GM12878 (cell line): Measurements from ENCODE around the gene TPRG1. TPM values are rescaled to one million over a fixed set of nuclear protein-coding genes. Genes with fewer than 3 reads are reported as not detected.

ENCODE experiments used
- ATAC-seq: fragments of 200-7000 bp; cut with Tn5 transposase; 3 replicates; pipeline ENCODE4 v1.9.1; 2020; ENCODE audit warnings: mild to moderate bottlenecking, moderate library complexity
- BruUV-seq: library from RNA; stranded (reverse); fragments of 400-500 nt; replicated peaks from 2 replicates; lab custom pipeline; 2021; lab: Mats Ljungman, UMichigan
- CTCF ChIA-PET: fragments of 300-600 bp; sonication (Branson Sonifier 250); formaldehyde crosslinking; extraction: SDS; loops from one replicate; lab custom pipeline; 2021; ENCODE audit warnings: inconsistent platforms; lab: Yijun Ruan, JAX
- POLR2A ChIA-PET: fragments of 350-600 bp; formaldehyde crosslinking; extraction: SDS; loops from one replicate; lab custom pipeline; 2021; ENCODE audit warnings: inconsistent platforms; lab: Charles Lee
- RAD21 ChIA-PET: fragments of 300-600 bp; sonication (Branson Sonifier 250); formaldehyde crosslinking; loops from one replicate; lab custom pipeline; 2023; ENCODE audit warnings: antibody characterized with exemption; ENCODE audit not compliant: unreplicated experiment; lab: Charles Lee
- SMC1A ChIA-PET: fragments of 300-600 bp; sonication (Branson Sonifier 250); formaldehyde crosslinking; loops from one replicate; lab custom pipeline; 2023; ENCODE audit not compliant: unreplicated experiment, uncharacterized antibody; lab: Charles Lee
- DNase-seq: peaks from one replicate; pipeline ENCODE4 v3.0.0-alpha.2; 2011; ENCODE audit warnings: low read depth, low spot score
- FAIRE-seq: peaks from 3 replicates; lab custom pipeline; 2011; peaks lifted over from hg19 to GRCh38; lab: Jason Lieb, UNC
- H2AFZ ChIP-seq: 2 replicates; pipeline ENCODE4 v1.6.0; 2011; ENCODE audit warnings: low read depth, low read length, control low read depth; ENCODE audit not compliant: control insufficient read depth
- H3K27ac ChIP-seq: 2 replicates; pipeline ENCODE4 v1.5.1; 2011; ENCODE audit warnings: control low read depth; ENCODE audit not compliant: control insufficient read depth, insufficient read depth
- H3K27me3 ChIP-seq, 2 experiments: replicated peaks in 1 of 2; 2 replicates each; pipeline versions ENCODE4 v1.6.0 to v1.6.1; 2011; ENCODE audit warnings: low read length in 1 of 2; ENCODE audit not compliant: control insufficient read depth in 2 of 2, insufficient read depth in 2 of 2
- H3K36me3 ChIP-seq, 2 experiments: 2 replicates each; pipeline ENCODE4 v1.5.1; 2011; ENCODE audit warnings: low read length in 1 of 2; ENCODE audit not compliant: control insufficient read depth in 2 of 2, insufficient read depth in 2 of 2
- H3K4me1 ChIP-seq: 2 replicates; pipeline ENCODE4 v1.6.1; 2011; ENCODE audit warnings: mild to moderate bottlenecking, low read length, moderate library complexity, mixed read lengths; ENCODE audit not compliant: control insufficient read depth, insufficient read depth
- H3K4me2 ChIP-seq: 2 replicates; pipeline ENCODE4 v1.6.0; 2011; ENCODE audit warnings: control low read depth; ENCODE audit not compliant: control insufficient read depth, insufficient read depth
- H3K4me3 ChIP-seq: fragments of 200-600 bp; sonication (generic); 2 replicates; pipeline ENCODE4 v1.5.1; 2016
- H3K79me2 ChIP-seq: 2 replicates; pipeline ENCODE4 v1.6.0; 2011; ENCODE audit warnings: low read length; ENCODE audit not compliant: control insufficient read depth, insufficient read depth
- H3K9ac ChIP-seq: 2 replicates; pipeline ENCODE4 v1.8.0; 2011; ENCODE audit warnings: low read length, control low read depth, mixed read lengths; ENCODE audit not compliant: control insufficient read depth, insufficient read depth
- H3K9me3 ChIP-seq: replicated peaks from 3 replicates; pipeline ENCODE4 v1.5.1; 2011; ENCODE audit warnings: mild to moderate bottlenecking, low read length; ENCODE audit not compliant: control insufficient read depth, insufficient read depth
- H4K20me1 ChIP-seq: 2 replicates; pipeline ENCODE4 v1.6.0; 2011; ENCODE audit not compliant: control insufficient read depth, insufficient read depth
- KDM1A ChIP-seq: fragments of 200-600 bp; sonication (generic); IDR thresholded peaks from 2 replicates; pipeline ENCODE4 v1.6.1; 2016; ENCODE audit warnings: borderline replicate concordance
- LARP7 ChIP-seq: fragments of 450-650 bp; IDR thresholded peaks from 2 replicates; pipeline ENCODE4 v1.6.1; 2017; ENCODE audit warnings: mild to moderate bottlenecking
- PAX5 ChIP-seq: IDR thresholded peaks from 2 replicates; pipeline ENCODE4 v1.6.1; 2011; ENCODE audit warnings: low read depth, low read length, borderline replicate concordance
- SIN3A ChIP-seq: IDR thresholded peaks from 2 replicates; pipeline ENCODE4 v1.6.1; 2012; ENCODE audit warnings: low read depth, low read length, improper control_type of control experiment
- WRNIP1 ChIP-seq: IDR thresholded peaks from 2 replicates; pipeline ENCODE4 v1.6.1; 2011; ENCODE audit warnings: low read depth, low read length, improper control_type of control experiment, borderline replicate concordance
- YBX1 ChIP-seq: fragments of 450-650 bp; IDR thresholded peaks from 2 replicates; pipeline ENCODE4 v1.6.1; 2016; ENCODE audit warnings: antibody characterized with exemption
- WGBS: methylation state at CpG from one replicate; pipeline ENCODE4 v1.1.6; 2016; ENCODE audit warnings: low lambda C conversion rate; ENCODE audit not compliant: insufficient replicate concordance, insufficient coverage; ENCODE audit errors: missing lambda C conversion rate; 5-methylcytosine and 5-hydroxymethylcytosine counted together
- in situ Hi-C: fragments of 300-500 bp; cut with MboI; formaldehyde crosslinking; loops from 9 replicates; pipeline ENCODE4 v1.14.3; 2018; ENCODE audit warnings: mixed read lengths
- intact Hi-C: fragments of 100-400 bp; cut with micrococcal nuclease; formaldehyde crosslinking; loops from one replicate; pipeline ENCODE4 v1.14.2; 2022; ENCODE audit not compliant: unreplicated experiment
- polyA plus RNA-seq, 11 experiments: library from polyadenylated mRNA; depleted of rRNA in 4 of 11; unstranded in 6 of 11; stranded (reverse) in 5 of 11; fragments of >200 nt; fragmentation: Nextera tagmentation in 4 of 11; fragmentation: Illumina TruSeq in 1 of 11; extraction: Ambion mirVana in 4 of 11; extraction: Trizol in 1 of 11; gene quantifications; 1 replicate in 1 of 11; 2 replicates in 10 of 11; pipeline versions ENCODE4 v1.2.1 to v1.2.3, GENCODE V29; 2011 to 2016; ENCODE audit warnings: inconsistent platforms in 2 of 11, missing spikeins in 2 of 11, low read depth in 1 of 11
- total RNA-seq, 4 experiments: library from RNA; depleted of rRNA in 3 of 4; stranded (reverse); fragments of >200 nt in 3 of 4; fragmentation: Illumina TruSeq in 1 of 4; extraction: Trizol in 1 of 4; gene quantifications; 2 replicates each; pipeline versions ENCODE4 v1.2.1 to v1.2.3, GENCODE V29; 2013 to 2021
- TF ChIP-seq, protein P1 (sequence below): fragments of 150-350 bp; IDR thresholded peaks from 2 replicates; pipeline ENCODE4 v1.6.1; 2014; ENCODE audit warnings: mild to moderate bottlenecking, low read depth, low read length
- TF ChIP-seq, protein P2 (sequence below): IDR thresholded peaks from 2 replicates; pipeline ENCODE4 v1.6.1; 2012; ENCODE audit warnings: low read depth, low read length, improper control_type of control experiment
- TF ChIP-seq, protein P3 (sequence below): fragments of 450-650 bp; IDR thresholded peaks from 2 replicates; pipeline ENCODE4 v1.6.1; 2016; ENCODE audit warnings: mild to moderate bottlenecking
- TF ChIP-seq, protein P4 (sequence below): fragments of 150-350 bp; IDR thresholded peaks from 2 replicates; pipeline ENCODE4 v1.6.1; 2016; ENCODE audit warnings: low read depth, low read length
- TF ChIP-seq, protein P5 (sequence below): IDR thresholded peaks from 2 replicates; pipeline ENCODE4 v1.6.1; 2012; ENCODE audit warnings: low read depth, low read length, improper control_type of control experiment

TPRG1 gene
- total and polyA plus RNA-seq, 10 of the 15 experiments (the other 5 are each of a cell fraction or from before 2014, with no cell fraction given): 0.26 to 30.7 (median 3.6) TPM

DNA sequence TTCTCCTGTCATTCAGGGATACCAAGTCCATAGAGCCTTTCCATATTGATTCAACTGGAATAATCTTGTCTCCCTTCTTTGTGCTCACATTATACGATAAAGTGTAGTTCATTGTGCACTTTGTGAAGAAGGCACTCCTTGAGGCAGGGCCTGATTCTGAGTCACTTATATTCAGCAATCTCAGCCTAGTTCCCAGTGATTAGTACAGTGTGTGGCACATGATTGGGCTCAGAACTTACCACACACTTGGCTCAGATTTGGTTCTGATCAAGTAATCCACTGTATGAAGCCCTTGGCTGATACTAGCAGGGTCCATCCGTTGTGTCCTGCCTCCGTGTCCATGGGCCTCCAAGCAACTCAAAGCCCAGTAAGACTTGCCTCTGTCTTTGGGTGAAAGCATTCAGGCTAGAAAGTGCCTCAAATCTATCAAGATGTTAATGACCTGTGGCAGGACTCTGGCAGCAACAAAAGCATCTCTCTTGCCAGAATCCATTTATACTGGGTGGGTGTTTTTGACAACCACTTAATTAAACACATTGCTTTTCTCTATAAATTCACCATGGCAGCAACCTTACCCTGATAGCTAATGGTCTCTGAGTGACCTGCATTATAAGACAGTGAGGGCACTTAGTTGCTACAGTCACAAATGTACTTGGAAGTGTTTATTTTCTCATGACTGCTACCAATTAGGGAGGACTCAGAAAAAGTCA is 51.3 kb downstream of the TPRG1 start:
- DNase-seq (no peak), ATAC-seq (no peak), FAIRE-seq (peak; percentile 64)
- TF ChIP-seq, protein P1, sequence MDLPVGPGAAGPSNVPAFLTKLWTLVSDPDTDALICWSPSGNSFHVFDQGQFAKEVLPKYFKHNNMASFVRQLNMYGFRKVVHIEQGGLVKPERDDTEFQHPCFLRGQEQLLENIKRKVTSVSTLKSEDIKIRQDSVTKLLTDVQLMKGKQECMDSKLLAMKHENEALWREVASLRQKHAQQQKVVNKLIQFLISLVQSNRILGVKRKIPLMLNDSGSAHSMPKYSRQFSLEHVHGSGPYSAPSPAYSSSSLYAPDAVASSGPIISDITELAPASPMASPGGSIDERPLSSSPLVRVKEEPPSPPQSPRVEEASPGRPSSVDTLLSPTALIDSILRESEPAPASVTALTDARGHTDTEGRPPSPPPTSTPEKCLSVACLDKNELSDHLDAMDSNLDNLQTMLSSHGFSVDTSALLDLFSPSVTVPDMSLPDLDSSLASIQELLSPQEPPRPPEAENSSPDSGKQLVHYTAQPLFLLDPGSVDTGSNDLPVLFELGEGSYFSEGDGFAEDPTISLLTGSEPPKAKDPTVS: no peak
- TF ChIP-seq, protein P2, sequence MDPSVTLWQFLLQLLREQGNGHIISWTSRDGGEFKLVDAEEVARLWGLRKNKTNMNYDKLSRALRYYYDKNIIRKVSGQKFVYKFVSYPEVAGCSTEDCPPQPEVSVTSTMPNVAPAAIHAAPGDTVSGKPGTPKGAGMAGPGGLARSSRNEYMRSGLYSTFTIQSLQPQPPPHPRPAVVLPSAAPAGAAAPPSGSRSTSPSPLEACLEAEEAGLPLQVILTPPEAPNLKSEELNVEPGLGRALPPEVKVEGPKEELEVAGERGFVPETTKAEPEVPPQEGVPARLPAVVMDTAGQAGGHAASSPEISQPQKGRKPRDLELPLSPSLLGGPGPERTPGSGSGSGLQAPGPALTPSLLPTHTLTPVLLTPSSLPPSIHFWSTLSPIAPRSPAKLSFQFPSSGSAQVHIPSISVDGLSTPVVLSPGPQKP: no peak
- TF ChIP-seq WRNIP1 (no peak), PAX5 (no peak), KDM1A (no peak), SIN3A (no peak), YBX1 (no peak), LARP7 (no peak)
- TF ChIP-seq, protein P3, sequence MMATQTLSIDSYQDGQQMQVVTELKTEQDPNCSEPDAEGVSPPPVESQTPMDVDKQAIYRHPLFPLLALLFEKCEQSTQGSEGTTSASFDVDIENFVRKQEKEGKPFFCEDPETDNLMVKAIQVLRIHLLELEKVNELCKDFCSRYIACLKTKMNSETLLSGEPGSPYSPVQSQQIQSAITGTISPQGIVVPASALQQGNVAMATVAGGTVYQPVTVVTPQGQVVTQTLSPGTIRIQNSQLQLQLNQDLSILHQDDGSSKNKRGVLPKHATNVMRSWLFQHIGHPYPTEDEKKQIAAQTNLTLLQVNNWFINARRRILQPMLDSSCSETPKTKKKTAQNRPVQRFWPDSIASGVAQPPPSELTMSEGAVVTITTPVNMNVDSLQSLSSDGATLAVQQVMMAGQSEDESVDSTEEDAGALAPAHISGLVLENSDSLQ: no peak
- TF ChIP-seq, protein P4, sequence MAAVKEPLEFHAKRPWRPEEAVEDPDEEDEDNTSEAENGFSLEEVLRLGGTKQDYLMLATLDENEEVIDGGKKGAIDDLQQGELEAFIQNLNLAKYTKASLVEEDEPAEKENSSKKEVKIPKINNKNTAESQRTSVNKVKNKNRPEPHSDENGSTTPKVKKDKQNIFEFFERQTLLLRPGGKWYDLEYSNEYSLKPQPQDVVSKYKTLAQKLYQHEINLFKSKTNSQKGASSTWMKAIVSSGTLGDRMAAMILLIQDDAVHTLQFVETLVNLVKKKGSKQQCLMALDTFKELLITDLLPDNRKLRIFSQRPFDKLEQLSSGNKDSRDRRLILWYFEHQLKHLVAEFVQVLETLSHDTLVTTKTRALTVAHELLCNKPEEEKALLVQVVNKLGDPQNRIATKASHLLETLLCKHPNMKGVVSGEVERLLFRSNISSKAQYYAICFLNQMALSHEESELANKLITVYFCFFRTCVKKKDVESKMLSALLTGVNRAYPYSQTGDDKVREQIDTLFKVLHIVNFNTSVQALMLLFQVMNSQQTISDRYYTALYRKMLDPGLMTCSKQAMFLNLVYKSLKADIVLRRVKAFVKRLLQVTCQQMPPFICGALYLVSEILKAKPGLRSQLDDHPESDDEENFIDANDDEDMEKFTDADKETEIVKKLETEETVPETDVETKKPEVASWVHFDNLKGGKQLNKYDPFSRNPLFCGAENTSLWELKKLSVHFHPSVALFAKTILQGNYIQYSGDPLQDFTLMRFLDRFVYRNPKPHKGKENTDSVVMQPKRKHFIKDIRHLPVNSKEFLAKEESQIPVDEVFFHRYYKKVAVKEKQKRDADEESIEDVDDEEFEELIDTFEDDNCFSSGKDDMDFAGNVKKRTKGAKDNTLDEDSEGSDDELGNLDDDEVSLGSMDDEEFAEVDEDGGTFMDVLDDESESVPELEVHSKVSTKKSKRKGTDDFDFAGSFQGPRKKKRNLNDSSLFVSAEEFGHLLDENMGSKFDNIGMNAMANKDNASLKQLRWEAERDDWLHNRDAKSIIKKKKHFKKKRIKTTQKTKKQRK: no peak
- TF ChIP-seq, protein P5, sequence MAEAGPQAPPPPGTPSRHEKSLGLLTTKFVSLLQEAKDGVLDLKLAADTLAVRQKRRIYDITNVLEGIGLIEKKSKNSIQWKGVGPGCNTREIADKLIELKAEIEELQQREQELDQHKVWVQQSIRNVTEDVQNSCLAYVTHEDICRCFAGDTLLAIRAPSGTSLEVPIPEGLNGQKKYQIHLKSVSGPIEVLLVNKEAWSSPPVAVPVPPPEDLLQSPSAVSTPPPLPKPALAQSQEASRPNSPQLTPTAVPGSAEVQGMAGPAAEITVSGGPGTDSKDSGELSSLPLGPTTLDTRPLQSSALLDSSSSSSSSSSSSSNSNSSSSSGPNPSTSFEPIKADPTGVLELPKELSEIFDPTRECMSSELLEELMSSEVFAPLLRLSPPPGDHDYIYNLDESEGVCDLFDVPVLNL: no peak
- Histone ChIP-seq H3K79me2 (no peaks in the 10 kb centered on the region), H3K9me3 (no peaks in the 10 kb centered on the region), H3K27ac (no peak overlapping the region), H3K36me3 (no peaks in the 10 kb centered on the region), H3K4me1 (no peaks in the 10 kb centered on the region), H3K4me3 (no peak overlapping the region), H3K9ac (no peak overlapping the region), H2AFZ (no peak overlapping the region), H3K27me3 (peaks cover 0 to 3% of the 10 kb centered on the region in 2 experiments; a peak in 2 of 4 replicates), H4K20me1 (no peaks in the 10 kb centered on the region), H3K4me2 (no peak overlapping the region)
- SMC1A ChIA-PET: no interaction called here
- in situ Hi-C loops: no loop called here
- POLR2A ChIA-PET: no interaction called here
- BruUV-seq: no TSS peak
- WGBS: 23% methylated on average over 3 of the region's 3 CpGs
- CTCF ChIA-PET: no interaction called here
- intact Hi-C loops: no loop called here
- RAD21 ChIA-PET: no interaction called here
